ENCODE data around the gene S100A16.

S100A16 gene

GRCh38 chr1:153612755-153613331 is at the start of gene S100A16:
Gene S100A16 (minus strand): TSS chr1:153613137. CDS start chr1:153608151, 4,986 bp downstream.
- TF ChIP-seq CTCF (IDR thresholded peaks at IDR 0.05): no peak
- DNase-seq (ENCODE audit: low spot score): peak; percentile 93
- Histone ChIP-seq H3K27ac (peak within 1 kb of the TSS; percentile 94 to 97), H3K4me3 (peak within 1 kb of the TSS; percentile 86)

- no peak overlapping the region for H3K27ac ChIP-seq
- no peak for TF ChIP-seq CTCF (IDR thresholded peaks at IDR 0.05)
- DNase-seq (ENCODE audit: low spot score): no peak
- H3K4me3 ChIP-seq: no peak overlapping the region
Measured at GRCh38 chr1:153662269-153662668, 49.3 kb upstream of the S100A16 start.

GRCh38 chr1:153661111-153661708 is 48.3 kb upstream of the S100A16 start:
- no peak for DNase-seq (ENCODE audit: low spot score)
- TF ChIP-seq CTCF (IDR thresholded peaks at IDR 0.05): no peak
- Histone ChIP-seq H3K27ac (no peak overlapping the region), H3K4me3 (no peak overlapping the region)

DNA sequence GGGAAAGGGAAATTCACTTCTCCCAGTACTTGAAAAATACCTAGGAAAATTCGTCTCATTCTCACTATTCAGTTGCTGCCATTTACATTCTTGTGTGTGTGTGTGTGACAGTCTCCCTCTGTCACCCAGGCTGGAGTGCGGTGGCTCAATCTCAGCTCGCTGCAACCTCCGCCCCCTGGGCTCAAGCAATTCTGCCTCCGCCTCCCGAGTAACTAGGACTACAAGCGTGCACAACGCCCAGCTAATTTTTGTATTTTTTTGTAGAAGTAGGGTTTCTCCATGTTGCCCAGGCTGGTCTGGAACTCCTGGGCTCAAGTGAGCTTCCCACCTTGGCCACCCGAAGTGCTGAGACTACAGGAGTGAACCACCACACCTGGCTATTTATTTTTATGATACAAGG is 46.7 kb upstream of the S100A16 start:
- DNase-seq (ENCODE audit: low spot score): no peak
- H3K27ac ChIP-seq: peak overlapping the region; percentile 94 to 97
- TF ChIP-seq CTCF (IDR thresholded peaks at IDR 0.05): no peak
- H3K4me3 ChIP-seq: peak overlapping the region; percentile 78

GRCh38 chr1:153659175-153659534 is 46.2 kb upstream of the S100A16 start:
- DNase-seq (ENCODE audit: low spot score): no peak
- H3K4me3 ChIP-seq: peak overlapping the region; percentile 78
- no peak for TF ChIP-seq CTCF (IDR thresholded peaks at IDR 0.05)
- peak overlapping the region; percentile 94 to 97 for H3K27ac ChIP-seq

- DNase-seq (ENCODE audit: low spot score): peak; percentile 96
- Histone ChIP-seq H3K4me3 (peak within 1 kb of the TSS; percentile 78), H3K27ac (peak within 1 kb of the TSS; percentile 94 to 97)
- TF ChIP-seq CTCF (IDR thresholded peaks at IDR 0.05): no peak
Measured at GRCh38 chr1:153658400-153659174, 45.6 kb upstream of the S100A16 start, which contains the start of gene SNAPIN. Gene SNAPIN (plus strand): TSS chr1:153658703. CDS start chr1:153658744, 41 bp downstream.

Measured in coronary artery (tissue), 2 donors.